Measurements from ENCODE around the gene TBC1D5.

DNA sequence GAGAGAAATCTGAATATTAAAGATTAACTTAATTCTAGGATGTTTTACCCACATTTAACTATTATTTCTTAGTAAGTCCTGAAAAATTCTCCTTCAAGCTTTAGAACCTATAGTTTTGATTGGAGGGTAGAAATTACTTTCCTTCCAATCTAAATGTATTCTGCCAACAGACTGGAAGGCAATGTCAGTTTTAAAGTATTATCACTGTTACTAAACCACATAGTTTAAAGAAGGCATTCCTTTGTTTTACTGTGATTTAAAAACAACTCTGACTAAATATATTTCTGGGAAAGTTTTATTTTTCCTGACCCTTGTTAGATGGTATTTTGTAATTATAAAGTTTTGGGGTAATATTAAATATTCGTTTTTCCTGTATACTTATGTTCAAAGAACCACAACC lies 382.5 kb downstream of the TBC1D5 start:
- TF ChIP-seq, protein P1, sequence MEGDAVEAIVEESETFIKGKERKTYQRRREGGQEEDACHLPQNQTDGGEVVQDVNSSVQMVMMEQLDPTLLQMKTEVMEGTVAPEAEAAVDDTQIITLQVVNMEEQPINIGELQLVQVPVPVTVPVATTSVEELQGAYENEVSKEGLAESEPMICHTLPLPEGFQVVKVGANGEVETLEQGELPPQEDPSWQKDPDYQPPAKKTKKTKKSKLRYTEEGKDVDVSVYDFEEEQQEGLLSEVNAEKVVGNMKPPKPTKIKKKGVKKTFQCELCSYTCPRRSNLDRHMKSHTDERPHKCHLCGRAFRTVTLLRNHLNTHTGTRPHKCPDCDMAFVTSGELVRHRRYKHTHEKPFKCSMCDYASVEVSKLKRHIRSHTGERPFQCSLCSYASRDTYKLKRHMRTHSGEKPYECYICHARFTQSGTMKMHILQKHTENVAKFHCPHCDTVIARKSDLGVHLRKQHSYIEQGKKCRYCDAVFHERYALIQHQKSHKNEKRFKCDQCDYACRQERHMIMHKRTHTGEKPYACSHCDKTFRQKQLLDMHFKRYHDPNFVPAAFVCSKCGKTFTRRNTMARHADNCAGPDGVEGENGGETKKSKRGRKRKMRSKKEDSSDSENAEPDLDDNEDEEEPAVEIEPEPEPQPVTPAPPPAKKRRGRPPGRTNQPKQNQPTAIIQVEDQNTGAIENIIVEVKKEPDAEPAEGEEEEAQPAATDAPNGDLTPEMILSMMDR (IDR thresholded peaks at IDR 0.05; ENCODE audit: low read depth, low read length): no peak
- no peak for TF ChIP-seq POLR2A (IDR thresholded peaks at IDR 0.05; ENCODE audit: extremely low read depth, insufficient read length)

Data from NB4 (cell line).